Thyroid gland (tissue), 4 donors: ENCODE results near the gene SCN3A. TPM values are rescaled to one million over a fixed set of nuclear protein-coding genes. Genes with fewer than 3 reads are reported as not detected.

Experiments used
- DNase-seq, 2 donors: peaks; one replicate each; pipeline ENCODE4 v3.0.0-alpha.2; 2019
- H3K27ac ChIP-seq, 3 donors: fragments of 200-600 bp; sonication (generic); 1 replicate in 2 of 3; 2 replicates in 1 of 3; pipeline ENCODE4 v1.5.1; 2016 to 2019; ENCODE audit warnings: mild to moderate bottlenecking in 1 of 3, moderate library complexity in 1 of 3
- H3K27me3 ChIP-seq: fragments of 200-600 bp; sonication (generic); one replicate; pipeline ENCODE4 v1.5.1; 2019
- H3K36me3 ChIP-seq, 2 donors: fragments of 200-600 bp; sonication (generic); one replicate each; pipeline ENCODE4 v1.5.1; 2016 to 2019
- H3K4me1 ChIP-seq, 2 donors: fragments of 200-600 bp; sonication (generic); one replicate each; pipeline ENCODE4 v1.5.1; 2017 to 2019
- H3K4me3 ChIP-seq, 3 donors: fragments of 200-600 bp; sonication (generic); replicated peaks in 1 of 3; 1 replicate in 2 of 3; 2 replicates in 1 of 3; pipeline ENCODE4 v1.5.1; 2016; ENCODE audit warnings: mild to moderate bottlenecking in 1 of 3
- H3K9me3 ChIP-seq: fragments of 200-600 bp; sonication (generic); one replicate; pipeline ENCODE4 v1.5.1; 2017
- POLR2A ChIP-seq, 2 donors: fragments of 450-650 bp; IDR thresholded peaks; one replicate each; pipeline ENCODE4 v1.6.1; 2017; ENCODE audit warnings: antibody characterized with exemption in 2 of 2, mild to moderate bottlenecking in 2 of 2, moderate library complexity in 1 of 2
- WGBS, 2 donors: methylation state at CpG; one replicate each; pipeline ENCODE4 v1.1.5; 2017; 5-methylcytosine and 5-hydroxymethylcytosine counted together
- intact Hi-C: fragments of 100-400 bp; cut with DNase I; formaldehyde crosslinking; loops from one replicate; pipeline ENCODE4 v1.15.1; 2023
- total RNA-seq, 4 donors: library from RNA; depleted of rRNA; stranded (reverse); fragments of >200 nt; gene quantifications; one replicate each; pipeline ENCODE4 v1.2.3, GENCODE V29; 2016
- TF ChIP-seq, protein P1 (sequence below), 6 experiments: fragments of 200-600 bp in 3 of 6; fragments of 450-650 bp in 3 of 6; sonication (generic) in 3 of 6; IDR thresholded peaks; one replicate each; pipeline ENCODE4 v1.5.1; 2016 to 2019; ENCODE audit warnings: antibody characterized with exemption in 6 of 6, mild to moderate bottlenecking in 2 of 6, inconsistent platforms in 1 of 6, moderate library complexity in 1 of 6

Gene SCN3A
- total RNA-seq, 4 donors from 2014 or later: 3.0 to 12.5 (median 4.1) TPM

- H3K4me3 ChIP-seq: no peak overlapping the region
- H3K36me3 ChIP-seq: no peaks in the 10 kb centered on the region
- H3K9me3 ChIP-seq: no peaks in the 10 kb centered on the region
- WGBS, 2 donors: 80 to 81% methylated on average over 4 of the region's 4 CpGs
- H3K4me1 ChIP-seq: no peaks in the 10 kb centered on the region
- no peaks in the 10 kb centered on the region for H3K27me3 ChIP-seq
- TF ChIP-seq POLR2A (IDR thresholded peaks at IDR 0.05): no peak
- TF ChIP-seq, protein P1, sequence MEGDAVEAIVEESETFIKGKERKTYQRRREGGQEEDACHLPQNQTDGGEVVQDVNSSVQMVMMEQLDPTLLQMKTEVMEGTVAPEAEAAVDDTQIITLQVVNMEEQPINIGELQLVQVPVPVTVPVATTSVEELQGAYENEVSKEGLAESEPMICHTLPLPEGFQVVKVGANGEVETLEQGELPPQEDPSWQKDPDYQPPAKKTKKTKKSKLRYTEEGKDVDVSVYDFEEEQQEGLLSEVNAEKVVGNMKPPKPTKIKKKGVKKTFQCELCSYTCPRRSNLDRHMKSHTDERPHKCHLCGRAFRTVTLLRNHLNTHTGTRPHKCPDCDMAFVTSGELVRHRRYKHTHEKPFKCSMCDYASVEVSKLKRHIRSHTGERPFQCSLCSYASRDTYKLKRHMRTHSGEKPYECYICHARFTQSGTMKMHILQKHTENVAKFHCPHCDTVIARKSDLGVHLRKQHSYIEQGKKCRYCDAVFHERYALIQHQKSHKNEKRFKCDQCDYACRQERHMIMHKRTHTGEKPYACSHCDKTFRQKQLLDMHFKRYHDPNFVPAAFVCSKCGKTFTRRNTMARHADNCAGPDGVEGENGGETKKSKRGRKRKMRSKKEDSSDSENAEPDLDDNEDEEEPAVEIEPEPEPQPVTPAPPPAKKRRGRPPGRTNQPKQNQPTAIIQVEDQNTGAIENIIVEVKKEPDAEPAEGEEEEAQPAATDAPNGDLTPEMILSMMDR (IDR thresholded peaks at IDR 0.05): no peak
- no peak for DNase-seq
- intact Hi-C loops: no loop called here
- no peak overlapping the region for H3K27ac ChIP-seq
Measured at GRCh38 chr2:165193178-165193777, 10.6 kb downstream of the SCN3A start.

DNA sequence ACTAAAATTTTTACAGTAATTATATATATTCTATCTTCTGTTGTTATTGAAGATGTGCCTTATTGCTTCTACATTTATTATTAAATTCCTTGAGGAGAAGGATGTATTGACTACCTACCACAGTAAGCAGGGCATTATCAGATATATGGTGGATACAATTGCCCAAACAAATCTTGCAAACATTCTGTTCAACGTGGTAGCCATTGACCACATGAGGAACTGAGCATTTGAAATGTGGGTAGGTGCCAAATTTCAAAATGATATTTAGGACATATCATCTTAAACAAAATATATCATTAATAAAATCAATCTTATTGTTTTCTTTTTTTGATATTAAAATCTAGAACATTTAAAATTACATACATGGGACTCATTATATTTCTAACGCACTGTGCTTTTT is 11.1 kb downstream of the SCN3A start:
- Histone ChIP-seq H3K4me1 (no peaks in the 10 kb centered on the region), H3K9me3 (no peaks in the 10 kb centered on the region), H3K27ac (no peak overlapping the region), H3K4me3 (no peak overlapping the region), H3K27me3 (no peaks in the 10 kb centered on the region), H3K36me3 (no peaks in the 10 kb centered on the region)
- intact Hi-C loops: no loop called here
- WGBS, 2 donors: 83 to 95% methylated on average over 2 of the region's 2 CpGs
- TF ChIP-seq POLR2A (IDR thresholded peaks at IDR 0.05): no peak
- no peak for DNase-seq

DNA sequence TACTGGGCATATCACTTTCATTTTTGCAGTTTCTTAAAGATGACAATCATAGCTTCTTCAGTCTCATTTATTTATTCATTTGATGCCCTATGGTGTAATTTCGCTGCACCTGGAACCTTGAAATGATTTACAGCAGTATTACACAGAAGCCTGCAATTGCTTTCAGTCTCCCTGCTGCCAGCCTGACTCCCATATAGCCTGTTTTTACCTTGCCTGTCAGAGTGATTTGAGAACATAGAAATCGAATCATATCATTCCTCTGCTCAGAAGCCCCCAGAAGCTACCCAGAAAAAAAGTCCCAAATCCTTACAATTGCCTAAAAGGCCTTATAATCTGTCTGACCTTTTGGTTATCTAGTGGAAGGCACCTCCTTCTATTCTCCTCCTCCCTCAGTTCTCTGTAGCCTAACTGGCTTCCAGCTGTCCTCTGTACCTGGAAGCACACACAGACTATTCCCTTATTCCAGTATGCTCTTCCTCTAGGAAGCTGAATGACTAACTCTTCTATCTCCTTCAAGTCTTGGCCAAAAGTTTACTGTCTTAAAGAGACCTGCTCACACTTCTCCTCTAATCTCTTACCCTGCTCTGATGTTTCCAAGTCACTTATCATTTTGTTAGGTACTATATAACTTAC is 12.6 kb downstream of the SCN3A start:
- TF ChIP-seq, protein P1 (IDR thresholded peaks at IDR 0.05): no peak
- TF ChIP-seq POLR2A (IDR thresholded peaks at IDR 0.05): no peak
- intact Hi-C loops: no loop called here
- H3K27me3 ChIP-seq: no peaks in the 10 kb centered on the region
- DNase-seq: no peak
- no peaks in the 10 kb centered on the region for H3K9me3 ChIP-seq
- no peak overlapping the region for H3K27ac ChIP-seq
- 70 to 76% methylated on average over 2 of the region's 2 CpGs for WGBS, 2 donors
- no peaks in the 10 kb centered on the region for H3K36me3 ChIP-seq
- no peak overlapping the region for H3K4me3 ChIP-seq
- no peaks in the 10 kb centered on the region for H3K4me1 ChIP-seq

DNA sequence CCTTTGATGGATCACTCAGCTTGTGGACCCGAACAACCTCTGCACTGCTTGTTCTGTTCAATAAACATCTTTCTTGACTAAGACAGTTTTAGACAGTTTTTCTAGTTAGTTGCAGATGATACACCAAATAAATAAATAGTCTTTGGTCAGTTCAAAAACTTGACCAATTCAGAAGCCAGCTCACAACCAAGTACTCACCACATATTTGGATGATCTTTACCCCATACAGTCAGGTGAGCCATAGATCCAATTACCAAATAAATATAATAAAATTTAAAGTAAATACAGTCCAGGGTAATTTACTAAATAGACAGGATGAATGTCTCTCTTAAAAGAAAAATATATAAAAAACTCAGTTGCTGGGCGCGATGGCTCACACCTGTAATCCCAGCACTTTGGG is 18.2 kb downstream of the SCN3A start:
- no peak overlapping the region for H3K4me3 ChIP-seq
- H3K4me1 ChIP-seq: no peaks in the 10 kb centered on the region
- H3K27me3 ChIP-seq: no peaks in the 10 kb centered on the region
- H3K9me3 ChIP-seq: no peaks in the 10 kb centered on the region
- no peaks in the 10 kb centered on the region for H3K36me3 ChIP-seq
- intact Hi-C loops: no loop called here
- 89 to 93% methylated on average over 3 of the region's 3 CpGs for WGBS, 2 donors
- DNase-seq: no peak
- H3K27ac ChIP-seq: no peak overlapping the region
- TF ChIP-seq POLR2A (IDR thresholded peaks at IDR 0.05): no peak
- TF ChIP-seq, protein P1 (IDR thresholded peaks at IDR 0.05): no peak

DNA sequence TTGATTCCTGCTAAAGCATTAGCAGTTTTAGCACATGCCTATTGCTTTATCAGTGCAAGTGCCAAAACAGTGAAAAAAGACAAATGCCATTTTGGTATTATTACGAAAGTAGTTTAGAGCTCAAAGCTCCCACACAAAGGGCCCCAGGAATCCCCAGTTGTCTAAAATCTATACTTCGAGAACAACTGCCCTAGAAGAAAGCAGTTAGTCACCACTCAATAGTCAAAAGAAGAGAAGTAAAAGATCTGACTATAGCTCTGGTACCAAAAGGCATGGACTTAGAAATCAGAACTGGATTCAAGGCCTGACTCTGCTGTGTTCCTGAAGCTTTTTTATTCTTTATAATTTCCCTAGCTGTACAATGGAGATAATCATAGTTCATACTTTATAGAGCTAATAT is 21.8 kb downstream of the SCN3A start:
- Histone ChIP-seq H3K27ac (no peak overlapping the region), H3K9me3 (no peaks in the 10 kb centered on the region), H3K27me3 (no peaks in the 10 kb centered on the region), H3K4me1 (no peaks in the 10 kb centered on the region), H3K36me3 (no peaks in the 10 kb centered on the region), H3K4me3 (no peak overlapping the region)
- no peak for DNase-seq
- intact Hi-C loops: no loop called here
- TF ChIP-seq, protein P1 (IDR thresholded peaks at IDR 0.05): no peak
- TF ChIP-seq POLR2A (IDR thresholded peaks at IDR 0.05): no peak
- 84 to 88% methylated on average over 2 of the region's 2 CpGs for WGBS, 2 donors
